EH (cell line): ENCODE data around the gene PITX2.

ENCODE experiments used
- DNase-seq: peaks from one replicate; pipeline ENCODE4 v3.0.0-alpha.2; 2015; ENCODE audit warnings: low read depth

The PITX2 gene

DNA sequence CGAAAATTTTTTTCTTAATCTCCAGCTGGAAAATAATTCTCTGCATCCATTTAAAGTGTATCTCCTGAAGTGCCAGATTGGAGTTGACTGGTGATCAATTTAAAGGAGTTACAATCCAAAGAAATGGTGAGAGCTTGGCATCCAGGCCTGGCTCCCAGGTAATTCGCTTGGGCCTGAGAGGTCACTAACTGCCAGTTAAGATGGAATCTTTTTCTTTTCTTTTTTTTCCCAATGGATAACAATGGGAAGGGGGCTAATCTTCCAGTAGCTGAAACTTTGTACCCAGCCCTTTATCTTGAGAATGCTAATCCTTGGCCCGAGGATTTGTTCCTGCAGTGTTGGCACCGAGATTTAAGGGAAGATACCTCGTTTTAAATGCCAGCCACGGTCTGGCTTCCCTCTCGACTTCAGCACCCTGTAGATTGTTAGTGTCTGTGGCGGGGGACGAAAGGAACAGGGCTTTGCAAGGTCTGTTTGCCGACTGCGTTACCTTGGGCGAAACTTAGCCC, 13.3 kb upstream of the PITX2 start:
- DNase-seq = no peak

DNA sequence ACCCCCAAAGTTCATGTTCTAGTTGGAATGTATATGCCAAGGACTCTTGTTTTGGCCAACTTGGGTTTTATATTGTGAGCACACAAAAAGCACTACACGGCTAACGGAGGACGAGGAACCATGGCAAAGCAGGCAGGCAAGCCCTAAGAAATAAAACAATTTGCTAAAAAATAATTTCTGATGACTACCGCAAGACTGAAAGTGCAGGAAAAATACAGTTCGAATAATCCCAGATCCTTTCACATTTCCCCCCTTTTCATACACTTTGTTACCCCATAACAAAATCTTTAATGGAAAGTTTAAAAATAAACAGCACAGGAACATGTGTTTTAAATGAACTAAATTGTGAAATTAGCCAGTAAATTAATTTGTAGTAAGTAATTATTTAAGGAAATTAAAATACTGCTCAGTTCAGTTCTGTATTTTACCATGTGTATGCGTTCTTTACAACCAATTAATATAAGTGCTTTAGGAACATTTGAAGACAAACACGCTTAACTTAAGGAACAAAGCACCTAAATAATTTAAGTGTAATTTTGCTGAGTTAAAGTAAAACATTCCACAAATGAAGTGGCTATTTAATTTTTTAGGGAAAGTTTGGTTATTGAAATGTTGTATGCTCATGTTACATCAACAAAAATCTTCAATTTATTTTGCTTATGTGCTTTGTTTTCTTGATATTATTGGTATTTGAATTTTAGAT, 12.4 kb upstream of the PITX2 start:
- DNase-seq = no peak

DNA sequence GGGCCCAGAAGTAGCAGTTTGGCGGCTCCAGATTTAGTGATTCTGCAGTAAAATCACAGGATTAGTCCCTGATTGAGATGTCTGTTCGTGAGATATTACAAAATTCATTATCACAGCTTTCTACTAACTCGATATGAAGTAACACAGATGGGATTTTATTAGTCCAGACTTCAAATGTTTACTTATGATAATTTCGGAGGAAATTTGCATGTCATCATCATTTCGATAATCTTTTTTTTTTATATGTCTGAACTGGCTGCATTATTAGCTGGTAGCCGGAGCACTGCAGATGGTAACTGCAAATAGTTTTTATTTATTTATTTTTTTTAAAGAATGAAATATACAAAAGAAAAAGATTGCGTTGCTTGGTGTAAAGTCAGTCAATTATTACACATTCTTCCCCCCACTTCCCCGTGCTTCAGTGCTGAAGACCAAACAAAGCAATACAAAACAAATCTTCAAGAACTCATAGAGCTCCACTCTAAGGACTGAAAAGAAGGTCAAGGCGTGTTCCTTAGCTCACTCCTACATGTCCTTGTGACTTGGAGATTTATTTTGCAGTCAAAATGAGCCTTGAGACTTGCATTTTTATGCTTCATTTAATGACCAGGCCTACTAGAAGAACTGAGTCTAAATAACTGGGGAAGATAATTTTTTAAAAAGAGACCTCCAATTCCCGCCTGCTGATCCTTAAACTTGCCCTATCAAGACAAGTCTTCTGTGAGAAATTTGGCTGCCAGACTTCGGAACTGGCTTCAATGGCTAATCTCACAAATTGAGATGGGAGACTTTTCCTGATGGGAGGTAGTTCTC, 11.7 kb upstream of the PITX2 start:
- no peak for DNase-seq

DNA sequence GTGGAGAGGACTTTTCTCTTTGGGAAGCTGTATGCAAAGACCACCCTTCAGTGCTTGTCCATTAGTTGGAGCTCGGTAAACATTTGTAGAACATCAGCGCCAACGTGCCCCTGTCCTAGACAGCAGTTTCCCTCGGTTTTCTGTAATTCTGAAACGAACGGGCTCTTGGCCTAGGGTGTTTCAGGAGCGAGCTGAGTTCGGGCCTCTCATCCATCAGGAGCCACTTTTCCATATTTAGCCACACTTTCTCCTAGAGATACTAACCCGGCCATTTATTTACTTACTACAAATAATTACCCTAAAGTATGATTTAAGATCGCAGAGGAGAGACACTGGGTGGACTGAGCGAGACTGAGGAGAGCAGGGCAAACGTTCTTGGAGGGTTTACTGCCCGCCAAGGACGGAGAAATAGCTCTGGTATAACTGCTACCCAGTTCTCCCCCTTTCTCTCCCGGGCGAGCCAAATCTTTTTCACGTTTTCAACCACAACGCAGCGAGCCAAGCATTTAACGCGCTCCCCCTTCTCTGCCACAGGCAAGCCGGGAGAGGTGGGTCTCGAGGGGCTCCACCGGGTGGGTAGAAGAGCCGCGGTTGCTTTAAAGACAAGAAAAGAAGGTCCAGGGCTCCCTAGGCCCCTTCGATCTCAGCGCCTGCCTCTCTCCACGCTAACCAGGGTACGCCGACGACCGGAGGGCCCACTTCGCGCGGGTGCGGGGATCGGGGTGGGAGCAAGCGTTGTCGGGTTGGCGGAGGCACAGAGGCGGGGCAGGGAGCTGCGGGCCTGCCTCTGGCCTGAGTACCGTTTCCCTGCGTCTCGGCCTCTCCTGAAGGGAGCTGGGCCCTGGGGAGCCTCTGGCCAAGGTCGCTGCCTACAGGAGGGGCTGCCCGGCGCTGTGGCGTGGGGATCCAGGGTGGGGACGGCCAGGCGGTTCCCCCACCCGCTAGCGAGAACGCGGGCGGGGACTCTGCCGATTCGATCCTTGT, 10.8 kb upstream of the PITX2 start:
- DNase-seq = no peak

DNA sequence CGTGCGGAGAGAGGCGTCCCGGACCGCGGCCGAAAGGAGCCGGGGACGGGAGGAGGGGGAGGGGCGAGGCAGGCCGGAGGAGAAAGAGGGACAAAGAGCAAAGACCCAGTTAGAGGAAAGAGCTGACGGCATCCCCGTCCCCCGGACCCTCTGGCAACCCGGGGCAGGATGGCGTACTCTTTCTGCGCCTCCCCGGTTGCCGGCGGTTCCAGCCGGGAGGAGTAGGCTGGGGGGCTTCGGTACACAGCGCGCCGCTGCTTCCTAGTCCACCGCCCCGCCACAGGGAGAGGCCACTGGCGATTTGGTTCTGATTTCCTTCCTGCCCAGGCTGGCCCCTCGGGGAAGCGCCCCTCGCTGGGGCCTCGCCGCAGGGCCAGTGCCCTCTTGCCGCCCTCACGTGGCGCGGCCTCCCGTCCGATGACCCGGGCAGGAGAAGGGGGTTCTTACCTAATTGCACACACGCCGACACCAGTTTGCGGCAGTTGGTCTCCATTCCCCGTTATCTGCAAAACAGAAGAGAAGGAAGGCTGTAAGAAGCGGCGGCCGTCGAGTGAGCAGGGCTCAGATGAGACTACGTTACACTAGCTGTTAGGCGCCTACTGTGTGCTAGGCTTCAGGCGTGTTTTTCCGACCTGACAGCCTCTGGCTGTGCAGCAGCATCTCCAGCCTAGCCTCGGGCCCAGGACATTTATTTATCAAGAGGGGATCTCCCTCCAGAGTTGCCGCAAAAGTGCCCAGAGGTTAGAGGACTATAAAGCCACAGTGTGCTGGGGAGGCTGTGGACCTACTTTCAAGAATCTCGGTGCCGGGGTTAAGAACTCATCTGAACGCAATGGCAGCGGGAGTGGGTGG, 9.9 kb upstream of the PITX2 start:
- DNase-seq = no peak

DNA sequence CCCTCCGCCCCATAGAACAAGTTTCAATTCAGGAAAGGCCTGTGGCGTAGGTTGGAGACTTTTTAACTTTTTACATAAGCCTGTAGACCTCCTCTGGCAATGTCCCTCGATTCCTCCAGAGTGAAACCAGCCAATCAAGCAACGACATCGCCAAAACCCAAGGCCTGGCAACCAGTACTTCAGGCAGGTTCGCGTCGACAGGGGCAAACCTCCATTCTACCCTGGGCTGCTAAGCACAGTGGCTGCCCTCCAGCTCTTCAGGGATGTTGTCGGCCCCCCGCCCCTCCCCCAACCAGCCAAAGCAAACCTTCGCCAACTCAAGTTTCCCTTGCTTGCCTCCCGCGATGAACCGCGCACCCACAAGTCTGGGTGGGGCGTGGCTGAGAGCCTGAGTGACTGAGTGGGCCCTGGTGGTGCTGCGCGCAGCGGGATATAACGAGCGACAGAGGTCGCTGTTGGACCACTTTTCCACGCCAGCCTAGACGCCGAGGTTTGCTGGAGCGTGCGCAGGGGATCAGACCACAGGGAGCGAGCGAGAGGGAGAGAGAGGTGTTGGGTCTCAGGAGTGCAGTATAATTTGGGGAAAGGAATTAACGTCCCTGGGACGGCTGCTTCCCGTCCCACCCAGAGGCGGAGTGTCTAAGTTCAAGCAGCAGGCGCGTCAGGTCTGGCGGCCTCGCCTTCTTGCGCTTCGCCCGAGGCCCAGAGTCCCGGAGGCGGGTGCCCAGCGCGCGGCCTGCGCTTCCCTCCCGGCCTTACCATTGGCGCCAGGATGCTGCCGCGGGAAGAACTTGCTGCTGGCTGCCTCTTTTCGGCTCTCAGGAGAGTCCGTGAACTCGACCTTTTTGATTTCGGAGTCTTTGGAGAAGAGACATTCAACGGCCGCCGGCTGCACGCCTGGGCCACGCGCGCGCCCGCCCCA, 9.0 kb upstream of the PITX2 start:
- DNase-seq = peak; percentile 84

DNA sequence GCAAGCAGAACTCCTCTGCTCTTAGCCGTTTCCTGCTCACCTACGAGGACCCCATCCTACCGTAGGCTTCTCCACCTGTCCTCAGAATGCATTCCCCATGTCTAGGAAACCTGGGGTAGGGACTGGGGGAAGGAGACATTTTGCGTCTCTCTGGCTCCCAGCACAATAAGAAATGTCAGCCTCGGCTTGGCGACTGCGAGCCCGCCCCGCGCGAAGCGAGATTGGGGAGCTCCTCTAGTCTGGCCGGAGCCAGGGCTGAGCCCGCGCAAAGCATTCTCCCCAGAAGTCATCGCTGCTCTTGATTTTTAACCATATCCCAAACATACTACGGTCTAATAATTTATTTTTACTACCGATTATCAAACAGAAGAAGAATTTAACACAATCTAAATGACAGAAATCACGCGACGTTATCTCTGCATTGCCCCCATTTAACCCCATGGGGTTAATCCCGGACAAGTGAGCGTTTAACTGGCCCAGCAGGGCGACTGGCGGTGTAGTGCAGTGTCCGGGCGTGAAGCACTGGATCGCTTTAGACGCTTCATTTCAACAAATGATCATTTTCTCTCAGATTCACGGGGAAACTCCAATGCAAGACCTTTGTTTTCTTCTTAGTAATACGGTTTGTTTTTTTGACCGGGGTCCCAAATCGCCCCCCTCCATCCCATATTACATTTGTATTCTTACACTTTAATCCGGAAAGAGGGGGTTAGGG, 8.0 kb upstream of the PITX2 start:
- DNase-seq = no peak

DNA sequence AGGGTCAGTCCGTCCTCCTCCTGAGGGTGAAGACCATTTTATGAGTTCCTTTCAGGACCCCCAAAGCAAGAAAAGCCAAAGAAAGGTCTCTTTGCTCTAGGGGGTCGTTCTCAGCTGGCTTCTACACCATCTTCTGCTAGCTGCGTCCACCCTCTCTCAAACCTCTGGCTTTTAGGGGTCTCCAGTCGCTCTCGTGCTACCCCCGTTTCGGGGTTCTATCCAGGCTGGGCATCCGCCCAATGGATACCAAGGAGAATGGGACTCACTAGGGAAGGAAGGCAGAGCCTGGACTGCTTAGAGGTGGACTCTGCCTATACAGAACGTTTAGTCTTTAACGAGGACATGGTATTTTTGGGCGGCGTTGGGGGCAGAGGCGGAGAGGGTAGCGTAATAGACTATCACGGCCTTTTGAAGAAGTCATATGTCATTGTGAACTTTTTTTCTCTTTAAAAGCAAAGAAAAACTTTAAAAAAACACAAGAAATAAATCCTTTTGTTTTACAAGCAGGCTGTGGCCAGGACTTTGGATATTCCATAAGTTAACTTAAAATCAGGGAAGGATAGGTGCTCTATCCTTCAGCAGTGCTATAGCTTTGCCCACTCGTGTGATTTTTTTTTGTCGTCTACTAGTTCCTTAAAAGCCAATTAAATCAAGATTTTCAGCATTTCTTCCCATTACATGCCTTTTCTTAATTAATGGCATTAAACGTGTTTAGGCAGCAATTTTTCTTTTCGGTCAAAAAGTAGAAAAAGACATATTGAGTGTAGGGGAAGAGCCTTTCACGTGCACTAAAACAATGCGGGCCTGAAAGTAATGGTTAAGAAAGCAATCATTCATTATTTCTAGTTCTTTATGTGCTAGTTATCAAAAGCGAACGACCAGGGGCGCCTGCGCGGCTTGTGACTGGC, 7.2 kb upstream of the PITX2 start:
- no peak for DNase-seq

DNA sequence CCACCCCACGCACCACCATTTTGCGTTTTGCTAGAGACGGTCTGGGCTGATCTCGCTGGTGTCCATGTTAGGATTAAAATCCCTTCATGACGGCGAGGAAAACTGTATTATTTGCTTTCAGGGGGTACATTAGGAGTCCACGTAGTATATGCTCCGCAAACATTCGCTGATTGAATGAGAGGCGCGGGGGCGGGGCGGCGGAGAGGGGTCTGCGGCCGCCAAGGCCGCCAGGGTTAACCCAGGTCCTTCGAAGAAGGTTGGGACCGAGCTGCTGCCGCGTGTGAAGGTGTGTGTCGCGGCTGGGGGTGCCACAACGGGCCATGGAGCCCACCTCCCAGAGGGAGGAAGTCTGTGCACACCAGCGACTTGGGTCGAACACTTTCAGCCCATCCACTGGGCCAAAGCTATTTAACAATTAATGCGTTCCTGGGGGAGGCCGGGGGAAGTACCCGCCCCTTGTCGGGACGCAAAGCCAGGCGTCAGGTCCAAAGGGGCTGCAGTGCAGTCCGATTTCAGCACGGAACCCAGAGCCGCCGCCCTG, 6.4 kb upstream of the PITX2 start:
- no peak for DNase-seq

DNA sequence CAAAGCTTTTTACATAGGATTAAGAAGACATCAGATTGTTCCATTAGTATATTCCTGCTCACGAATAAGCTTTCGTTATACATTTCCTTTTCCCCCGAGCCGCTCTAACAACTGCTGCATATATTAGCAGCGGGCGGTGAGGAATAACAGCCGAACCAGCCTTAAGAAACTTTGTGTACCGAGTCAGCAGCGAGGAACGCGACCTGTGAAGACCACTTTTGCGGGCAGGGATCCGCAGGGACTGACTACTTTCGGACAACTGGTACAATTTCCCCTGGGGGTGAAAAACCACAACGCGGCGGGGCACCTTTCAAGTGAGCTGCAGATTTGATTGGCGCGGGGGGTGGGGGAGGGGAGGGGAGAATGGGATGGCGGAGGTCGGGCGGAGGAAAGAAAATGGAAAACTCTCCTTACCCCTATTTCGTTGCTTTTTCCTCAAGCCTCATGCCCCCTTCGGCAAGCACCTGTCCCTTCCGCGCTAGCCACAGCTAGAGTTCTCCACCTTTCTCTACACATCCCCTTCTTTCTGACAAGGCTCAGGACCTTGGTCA, 5.9 kb upstream of the PITX2 start:
- DNase-seq = no peak

DNA sequence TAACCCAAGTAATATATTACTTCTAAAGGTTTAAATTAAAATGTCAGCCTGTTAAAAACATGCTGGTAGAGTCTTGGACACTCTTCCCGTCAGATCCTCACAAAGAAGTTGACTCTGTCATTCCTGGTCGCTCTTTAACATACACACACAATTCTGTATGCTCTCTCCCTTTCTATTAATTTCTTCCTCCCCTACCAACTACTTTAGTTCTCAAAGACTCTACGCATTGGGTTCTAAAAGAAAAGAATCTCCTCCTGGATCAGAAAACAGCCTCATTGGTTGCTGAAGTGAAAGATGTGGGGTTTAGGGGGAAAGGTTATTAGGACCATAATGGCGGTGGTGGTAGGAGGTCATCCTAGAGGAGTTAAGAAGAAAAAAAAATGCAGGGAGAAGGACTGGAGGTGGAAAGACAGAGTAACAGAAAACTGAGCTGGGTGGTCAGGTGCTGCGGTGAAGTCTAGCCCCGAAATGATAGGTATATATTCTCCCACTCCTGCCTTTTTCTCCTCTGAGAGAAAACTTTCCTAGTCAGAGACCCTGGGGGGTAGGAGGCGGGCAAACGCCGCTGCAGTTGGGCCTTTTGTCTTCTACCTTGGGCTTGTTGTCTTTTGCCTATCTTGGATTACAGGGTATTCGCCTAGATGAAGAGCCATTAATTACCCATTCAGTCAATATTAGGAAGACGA, 5.2 kb upstream of the PITX2 start:
- no peak for DNase-seq

DNA sequence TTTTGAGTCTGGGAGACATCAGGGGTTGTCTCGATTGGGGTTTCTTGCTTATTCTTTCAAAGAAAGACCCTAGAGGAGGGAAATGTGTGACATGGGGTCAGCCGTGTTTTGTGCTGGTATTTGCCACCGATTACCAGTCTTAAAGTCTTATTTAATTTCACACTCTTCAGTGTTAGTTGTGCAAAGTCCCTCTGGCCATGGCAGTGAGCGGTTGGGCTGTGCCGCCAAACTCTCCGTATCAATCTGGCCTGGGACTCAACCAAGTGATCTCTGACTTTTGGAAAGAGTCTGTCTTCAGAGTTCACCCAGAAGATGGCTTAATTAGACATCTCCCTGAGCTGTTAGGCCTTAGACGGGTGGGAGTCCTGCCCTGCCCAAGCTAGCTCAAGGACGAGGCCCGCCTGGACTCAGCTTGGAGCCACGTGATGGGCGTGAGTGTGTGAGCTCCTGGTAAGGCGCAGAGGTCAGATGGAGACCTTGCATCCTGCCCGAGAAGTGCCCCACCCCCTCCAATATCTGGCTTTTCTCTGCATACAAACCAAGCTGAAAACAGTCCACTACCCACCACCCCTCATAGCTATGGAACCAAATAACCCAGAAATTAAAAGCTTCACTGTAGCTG, 3.8 kb upstream of the PITX2 start:
- DNase-seq = no peak

DNA sequence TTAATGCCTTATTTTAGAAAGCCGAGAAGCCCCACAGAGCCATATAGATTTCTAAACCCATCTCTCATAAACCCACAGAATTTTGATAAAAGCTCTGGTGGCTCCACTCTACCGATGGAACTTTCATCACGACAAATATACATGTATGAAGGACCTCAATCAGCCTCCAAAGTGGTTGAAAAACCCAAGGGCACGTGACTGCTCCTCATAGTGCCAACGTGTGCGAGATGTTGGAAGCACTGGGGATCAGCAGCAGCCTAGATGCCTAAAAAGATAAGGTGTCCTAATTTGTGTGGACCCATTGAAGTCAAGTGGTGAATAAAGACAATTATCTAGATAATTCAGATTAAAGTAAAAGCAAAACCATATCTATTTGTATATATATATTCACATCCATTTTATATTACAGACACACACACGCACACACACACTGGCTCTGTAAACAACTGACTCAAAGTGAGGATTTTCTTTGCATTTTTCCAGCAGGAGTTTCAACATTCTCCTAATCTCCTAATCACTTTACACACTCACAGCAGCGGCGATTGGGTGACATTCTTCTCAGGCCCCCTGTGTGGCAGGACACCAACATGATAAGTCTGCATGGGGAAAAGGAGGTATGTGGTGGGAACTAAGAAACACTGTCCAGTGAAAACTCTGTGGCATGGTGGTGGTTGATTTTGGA, 2.8 kb upstream of the PITX2 start:
- DNase-seq = no peak

DNA sequence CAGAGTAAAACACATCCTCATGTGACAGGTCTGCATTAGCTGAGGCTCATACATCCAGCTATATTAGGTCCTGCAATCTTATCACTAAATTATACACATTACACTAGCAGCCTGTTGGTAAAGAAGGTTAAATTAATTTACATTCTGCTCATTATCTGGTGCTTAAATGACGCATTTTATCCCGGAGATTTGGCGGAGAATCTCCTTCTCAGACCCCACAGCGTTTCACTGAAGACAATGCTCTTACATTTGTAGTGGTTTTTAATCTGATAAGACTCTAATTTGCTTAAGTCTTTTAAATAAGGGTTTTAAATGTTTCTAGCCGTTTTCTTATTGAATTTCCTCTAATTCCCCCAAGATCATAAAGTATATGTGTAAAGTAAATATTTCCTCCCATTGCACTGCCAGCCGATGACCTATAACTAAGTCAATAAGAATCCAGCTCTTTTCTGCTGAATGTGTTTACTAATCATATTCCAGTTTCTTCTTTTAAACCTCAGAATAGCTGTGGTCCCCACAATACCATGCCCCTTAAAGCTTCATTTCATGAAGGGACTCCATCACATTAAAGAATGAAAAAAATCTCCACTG, 2.1 kb upstream of the PITX2 start:
- DNase-seq = no peak

DNA sequence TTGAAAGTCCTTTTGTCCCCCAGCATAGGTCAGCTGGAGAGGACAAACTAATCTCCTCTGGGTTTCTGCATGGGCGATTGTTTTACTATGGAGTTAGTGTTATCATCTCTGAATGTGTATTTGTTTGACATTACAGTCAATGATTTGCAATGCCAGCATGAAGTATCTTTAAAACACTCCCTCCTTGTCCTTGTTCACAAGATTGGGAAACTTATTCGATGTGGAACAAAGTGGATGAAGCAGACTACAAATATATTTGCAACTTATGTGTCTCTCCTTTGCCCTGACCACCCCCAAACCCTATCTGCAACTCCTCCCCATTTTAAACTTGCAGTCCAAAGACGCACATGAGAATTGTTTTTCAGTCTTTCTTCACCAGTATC, 1.5 kb upstream of the PITX2 start:
- no peak for DNase-seq
